ENCODE results near the gene LPIN3.

LPIN3 gene

DNA sequence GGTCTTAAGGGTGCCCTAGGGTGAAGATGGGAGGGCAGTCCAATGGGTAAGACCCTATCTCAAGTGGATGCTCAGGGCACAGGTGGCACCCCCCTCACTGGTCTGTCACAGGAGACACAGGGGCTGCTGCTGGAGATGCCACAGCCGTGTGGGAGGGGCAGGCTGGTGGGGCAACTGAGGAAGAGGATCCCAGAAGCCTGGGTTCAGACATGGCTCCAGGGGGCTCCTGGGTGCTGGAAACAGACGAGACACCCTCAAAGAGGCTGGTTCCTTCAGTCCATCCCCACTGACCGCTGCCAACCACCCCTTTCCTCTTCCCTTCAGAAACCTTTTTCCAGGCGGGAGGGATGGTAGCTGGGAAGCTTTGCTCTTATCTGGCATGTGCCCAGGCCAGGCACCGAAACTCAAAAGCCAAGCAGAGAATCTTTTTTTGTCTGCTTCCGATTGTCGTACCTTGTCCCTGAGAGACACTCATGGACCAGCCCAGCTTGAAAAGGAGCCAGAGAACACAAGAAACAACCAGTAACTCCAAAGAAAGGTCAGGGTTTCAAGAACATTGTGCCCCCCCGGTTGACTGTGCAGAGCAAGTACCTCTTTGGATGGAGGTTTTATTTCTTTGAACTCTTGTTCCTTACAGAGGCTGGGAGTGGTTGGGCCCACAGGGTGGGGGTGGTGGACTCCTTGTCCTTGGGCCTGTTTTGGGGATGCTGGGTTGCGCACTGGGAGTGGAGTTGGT lies 54.5 kb downstream of the LPIN3 start:
- Mint-ChIP-seq H3K9me3 (no peaks in the 10 kb centered on the region), H3K27ac (no peak overlapping the region), H3K4me3 (no peak overlapping the region), H3K4me1 (peaks cover 42% of the 10 kb centered on the region), H3K27me3 (ENCODE audit: low read depth, poor library complexity) (peaks cover 7% of the 10 kb centered on the region), H3K36me3 (ENCODE audit: low read depth) (no peaks in the 10 kb centered on the region)
- no peak for DNase-seq
- no peak for TF ChIP-seq CTCF (IDR thresholded peaks at IDR 0.05)

DNA sequence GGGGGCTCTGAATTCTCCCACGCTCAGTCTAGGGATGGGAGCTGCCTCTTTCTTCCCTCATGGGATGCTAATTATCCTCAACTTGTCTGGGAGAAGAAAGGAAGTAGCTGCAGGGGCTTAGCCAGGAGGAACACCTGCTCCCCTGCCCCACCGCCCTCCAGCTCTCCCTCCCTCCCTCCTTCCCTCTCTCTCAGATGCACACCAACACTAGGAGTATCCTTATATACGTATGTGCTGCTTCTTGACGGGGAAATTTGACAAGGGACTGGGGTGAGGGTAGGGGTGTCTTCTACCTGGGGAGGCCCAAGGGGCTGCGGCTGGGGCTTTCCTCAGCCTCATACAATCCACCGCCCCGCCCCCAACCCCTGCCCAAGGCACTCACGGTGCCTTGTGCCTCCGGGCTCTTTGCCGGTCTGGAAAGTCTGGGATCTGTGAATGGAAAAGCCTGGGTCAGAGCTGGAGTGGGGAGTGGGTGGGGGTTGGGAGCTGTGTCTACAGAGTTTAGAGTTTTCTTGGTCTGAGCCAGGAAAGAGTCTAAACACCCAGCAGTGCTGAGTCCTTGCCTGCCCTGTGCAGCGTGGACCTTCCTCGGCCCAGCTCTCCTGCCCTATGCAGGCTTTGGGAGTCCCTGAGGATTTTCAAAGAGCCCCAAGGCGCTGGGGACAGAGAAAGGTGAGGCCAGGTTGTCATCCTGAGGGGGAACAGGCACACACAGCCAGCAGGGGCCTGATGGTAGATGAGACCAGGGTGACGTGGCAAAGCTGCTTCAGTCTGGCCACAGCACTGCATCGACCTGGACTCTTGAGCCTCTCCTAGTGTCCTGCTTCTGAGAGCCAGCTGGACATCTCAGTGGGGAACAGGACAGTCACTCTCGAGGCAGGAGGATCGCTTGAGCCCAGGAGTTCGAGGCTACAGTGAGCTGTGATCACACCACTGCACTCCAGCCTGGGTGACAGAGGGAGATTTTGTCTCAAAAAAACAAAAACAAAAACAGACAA lies 55.3 kb downstream of the LPIN3 start:
- no peak overlapping the region for H3K27ac Mint-ChIP-seq
- H3K27me3 Mint-ChIP-seq (ENCODE audit: low read depth, poor library complexity): peaks cover 7% of the 10 kb centered on the region
- no peak for DNase-seq
- no peaks in the 10 kb centered on the region for H3K9me3 Mint-ChIP-seq
- no peaks in the 10 kb centered on the region for H3K36me3 Mint-ChIP-seq (ENCODE audit: low read depth)
- peaks cover 42% of the 10 kb centered on the region for H3K4me1 Mint-ChIP-seq
- H3K4me3 Mint-ChIP-seq: no peak overlapping the region
- no peak for TF ChIP-seq CTCF (IDR thresholded peaks at IDR 0.05)

DNA sequence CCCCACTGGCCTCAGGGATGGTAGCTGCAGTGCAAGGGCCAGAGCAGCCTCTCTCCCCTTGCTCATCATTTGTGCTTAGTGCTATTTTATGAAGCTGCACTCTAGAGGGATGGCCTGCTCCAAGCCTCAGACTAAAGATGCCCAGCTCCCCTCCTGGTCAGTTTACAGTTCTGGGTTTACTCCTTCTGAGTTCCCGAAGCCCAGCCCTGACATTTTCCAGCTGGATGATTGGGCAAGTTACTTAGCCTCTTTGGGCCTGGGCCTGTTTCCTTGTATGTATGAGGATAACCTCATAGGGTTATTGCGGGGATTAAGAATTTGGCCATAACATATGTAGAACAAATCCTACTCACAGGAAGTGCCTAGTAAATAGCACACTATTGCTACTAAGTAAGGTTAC lies 57.8 kb downstream of the LPIN3 start:
- Mint-ChIP-seq H3K27me3 (ENCODE audit: low read depth, poor library complexity) (no peaks in the 10 kb centered on the region), H3K9me3 (no peaks in the 10 kb centered on the region), H3K36me3 (ENCODE audit: low read depth) (peaks cover 11% of the 10 kb centered on the region), H3K4me1 (peaks cover 33% of the 10 kb centered on the region), H3K27ac (no peak overlapping the region), H3K4me3 (no peak overlapping the region)
- TF ChIP-seq CTCF (IDR thresholded peaks at IDR 0.05): no peak
- DNase-seq: no peak

DNA sequence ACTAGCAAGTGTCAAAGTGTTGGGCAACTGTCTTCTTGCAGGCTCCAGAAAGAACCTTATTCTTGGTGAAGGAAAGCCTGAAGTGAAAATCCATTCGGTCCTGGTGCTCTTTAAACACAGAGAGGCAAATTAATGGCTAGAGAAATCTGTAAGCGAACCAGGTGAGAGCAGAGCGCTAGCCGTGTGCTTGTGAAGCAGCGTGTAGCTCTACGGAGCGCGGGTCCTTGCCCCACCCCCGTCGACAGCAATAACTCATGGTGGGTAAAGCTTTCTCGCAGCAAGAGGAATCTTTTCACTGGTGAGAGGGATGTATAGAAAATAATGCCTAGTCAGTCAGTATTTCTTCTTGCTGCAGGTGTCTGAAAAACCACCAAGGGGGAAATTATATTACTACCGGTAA lies 63.0 kb downstream of the LPIN3 start:
- Mint-ChIP-seq H3K36me3 (ENCODE audit: low read depth) (peaks cover 48% of the 10 kb centered on the region), H3K9me3 (no peaks in the 10 kb centered on the region), H3K4me3 (no peak overlapping the region), H3K4me1 (peaks cover 29% of the 10 kb centered on the region), H3K27me3 (ENCODE audit: low read depth, poor library complexity) (no peaks in the 10 kb centered on the region), H3K27ac (no peak overlapping the region)
- TF ChIP-seq CTCF (IDR thresholded peaks at IDR 0.05): no peak
- DNase-seq: peak; percentile 38

- no peak overlapping the region for H3K4me3 Mint-ChIP-seq
- peaks cover 63% of the 10 kb centered on the region for H3K36me3 Mint-ChIP-seq (ENCODE audit: low read depth)
- H3K4me1 Mint-ChIP-seq: peaks cover 37% of the 10 kb centered on the region
- DNase-seq: no peak
- TF ChIP-seq CTCF (IDR thresholded peaks at IDR 0.05): no peak
- H3K9me3 Mint-ChIP-seq: no peaks in the 10 kb centered on the region
- H3K27ac Mint-ChIP-seq: no peak overlapping the region
- no peaks in the 10 kb centered on the region for H3K27me3 Mint-ChIP-seq (ENCODE audit: low read depth, poor library complexity)
These were observed 64.8 kb downstream of the LPIN3 start for GRCh38 chr20:41405436-41405835.
